GM12891 (cell line): Measurements from ENCODE around the gene PTPN5. TPM values are rescaled to one million over a fixed set of nuclear protein-coding genes. Genes with fewer than 3 reads are reported as not detected.
"Not testable (repeated sequence)": the region's sequence is repeated elsewhere in the genome, so short reads cannot be mapped to it uniquely, and the experiment has no call there.

Source experiments
- DNase-seq: peaks from one replicate; pipeline ENCODE4 v3.0.0; 2011; ENCODE audit warnings: low spot score; ENCODE audit not compliant: insufficient read length
- FAIRE-seq: peaks from 2 replicates; lab custom pipeline; 2011; peaks lifted over from hg19 to GRCh38; lab: Jason Lieb, UNC
- PAX5 ChIP-seq: IDR thresholded peaks from 2 replicates; pipeline ENCODE4 v1.6.1; 2011; ENCODE audit warnings: low read length, moderate library complexity, mild to moderate bottlenecking; ENCODE audit not compliant: insufficient read depth, severe bottlenecking
- POLR2A ChIP-seq: IDR thresholded peaks from 2 replicates; pipeline ENCODE4 v1.6.1; 2011; ENCODE audit warnings: low read depth, low read length, control low read depth
- POLR2AphosphoS5 ChIP-seq: IDR thresholded peaks from 2 replicates; pipeline ENCODE4 v1.6.1; 2011; ENCODE audit warnings: low read depth, low read length, control low read depth
- POU2F2 ChIP-seq: IDR thresholded peaks from 2 replicates; pipeline ENCODE4 v1.6.1; 2011; ENCODE audit warnings: low read depth, mild to moderate bottlenecking, control low read depth, low read length, moderate library complexity
- SPI1 ChIP-seq: IDR thresholded peaks from 2 replicates; pipeline ENCODE4 v1.6.1; 2011; ENCODE audit warnings: low read depth, low read length, control low read depth
- TAF1 ChIP-seq: IDR thresholded peaks from 2 replicates; pipeline ENCODE4 v1.6.1; 2011; ENCODE audit warnings: low read depth, low read length, control low read depth
- polyA plus RNA-seq: library from polyadenylated mRNA; unstranded; fragments of >200 nt; gene quantifications from one replicate; pipeline ENCODE4 v1.2.1, GENCODE V29; 2012; ENCODE audit warnings: low read depth, missing spikeins, inconsistent platforms; ENCODE audit not compliant: missing spikeins

The PTPN5 gene
- polyA plus RNA-seq = not detected

- no peak for FAIRE-seq
- DNase-seq = no peak
- TF ChIP-seq POLR2AphosphoS5 (no peak), SPI1 (no peak), PAX5 (no peak), POLR2A (no peak), TAF1 (no peak)
Observed at GRCh38 chr11:18791207-18791968, at the start of gene PTPN5. Gene PTPN5, minus strand, starts transcription at chr11:18791798. Its CDS starts 19,840 bp downstream, at chr11:18771958.

- FAIRE-seq (no peak), DNase-seq (no peak)
- TF ChIP-seq TAF1 (no peak), POLR2AphosphoS5 (no peak), SPI1 (no peak)
Observed at GRCh38 chr11:18836417-18836816, 44.8 kb upstream of the PTPN5 start.

DNA sequence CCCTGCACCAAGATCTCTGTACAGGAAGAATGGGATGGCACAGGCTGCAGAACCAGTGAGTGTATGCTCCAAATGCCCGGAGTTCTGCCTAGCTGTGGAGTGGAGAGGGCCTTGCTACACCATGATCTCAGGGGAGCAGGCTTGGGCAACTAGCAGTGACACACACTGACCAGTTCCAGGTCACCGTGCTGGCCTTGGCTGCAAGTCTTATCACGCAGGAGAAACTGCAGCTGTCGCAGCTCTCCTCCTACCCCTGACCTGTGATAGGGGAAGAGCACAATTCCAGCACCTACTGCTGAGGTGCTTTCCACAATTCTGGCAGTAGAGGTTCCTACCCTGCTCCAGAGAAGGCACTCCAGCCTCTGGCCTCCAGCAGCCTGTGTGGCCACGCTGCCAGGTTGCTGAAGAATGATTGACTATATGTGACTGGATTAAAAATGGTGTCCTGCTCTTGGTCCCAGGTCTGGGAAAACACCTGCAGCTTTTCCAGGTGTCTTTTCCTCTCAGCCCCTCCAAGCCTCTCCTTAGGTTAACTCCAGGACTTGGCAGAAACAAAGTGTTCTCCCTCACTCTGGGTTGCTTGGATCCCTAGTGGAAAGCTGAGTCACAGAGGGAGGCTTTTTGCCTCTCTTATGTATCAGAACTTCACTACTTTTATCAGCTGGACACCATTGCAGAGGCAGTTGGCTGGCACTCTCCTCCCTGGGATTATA lies 43.3 kb upstream of the PTPN5 start:
- TF ChIP-seq SPI1 (no peak), TAF1 (no peak), PAX5 (no peak), POLR2A (no peak), POU2F2 (no peak), POLR2AphosphoS5 (no peak)
- DNase-seq = no peak
- FAIRE-seq = no peak

GRCh38 chr11:18820160-18820559 lies 28.6 kb upstream of the PTPN5 start:
- FAIRE-seq, DNase-seq: not testable (repeated sequence)

DNA sequence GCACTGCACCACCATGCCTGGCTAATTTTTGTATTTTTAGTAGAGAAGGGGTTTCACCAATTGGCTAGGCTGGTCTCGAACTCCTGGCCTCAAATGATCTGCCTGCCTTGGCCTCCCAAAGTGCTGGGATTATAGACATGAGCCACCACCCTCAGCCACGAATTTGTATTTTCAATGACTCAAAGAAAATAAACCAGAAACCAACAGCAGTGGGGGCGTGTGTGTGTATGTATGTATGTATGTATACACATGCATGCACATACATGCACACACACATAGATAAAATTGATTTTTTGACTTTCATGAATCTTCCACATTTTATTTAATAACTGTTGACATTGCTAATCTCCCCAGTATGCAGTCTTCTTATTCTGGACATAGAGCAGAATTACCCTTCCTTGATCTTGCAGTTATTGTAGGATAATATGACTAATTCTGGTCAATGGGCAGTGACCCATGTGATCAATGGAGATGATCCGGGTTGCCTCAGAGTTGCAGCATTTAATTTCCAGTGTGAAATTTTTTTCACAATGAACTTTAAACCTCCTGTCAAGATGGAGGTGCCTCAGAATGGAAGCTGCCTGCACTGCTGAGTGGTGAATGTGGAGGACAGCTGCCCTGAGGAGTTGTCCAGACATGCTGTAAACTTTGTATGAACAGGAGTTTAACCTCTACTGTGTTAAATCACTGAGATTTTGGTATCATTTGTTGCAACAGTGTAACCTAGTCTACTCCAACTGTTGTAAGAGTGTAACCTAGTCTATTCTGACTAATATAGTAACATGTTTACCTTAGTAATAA lies 12.8 kb upstream of the PTPN5 start:
- TF ChIP-seq PAX5 (no peak), SPI1 (no peak), POLR2A (no peak), POLR2AphosphoS5 (no peak), TAF1 (no peak), POU2F2 (no peak)
- FAIRE-seq (no peak), DNase-seq (no peak)

- DNase-seq = no peak
- no peak for TF ChIP-seq SPI1
- no peak for TF ChIP-seq POLR2A
- TF ChIP-seq POU2F2 = no peak
- no peak for TF ChIP-seq POLR2AphosphoS5
- TF ChIP-seq TAF1 = no peak
- TF ChIP-seq PAX5 = no peak
- FAIRE-seq = peak; percentile 33
Observed at GRCh38 chr11:18802381-18803257, 11.0 kb upstream of the PTPN5 start.

DNA sequence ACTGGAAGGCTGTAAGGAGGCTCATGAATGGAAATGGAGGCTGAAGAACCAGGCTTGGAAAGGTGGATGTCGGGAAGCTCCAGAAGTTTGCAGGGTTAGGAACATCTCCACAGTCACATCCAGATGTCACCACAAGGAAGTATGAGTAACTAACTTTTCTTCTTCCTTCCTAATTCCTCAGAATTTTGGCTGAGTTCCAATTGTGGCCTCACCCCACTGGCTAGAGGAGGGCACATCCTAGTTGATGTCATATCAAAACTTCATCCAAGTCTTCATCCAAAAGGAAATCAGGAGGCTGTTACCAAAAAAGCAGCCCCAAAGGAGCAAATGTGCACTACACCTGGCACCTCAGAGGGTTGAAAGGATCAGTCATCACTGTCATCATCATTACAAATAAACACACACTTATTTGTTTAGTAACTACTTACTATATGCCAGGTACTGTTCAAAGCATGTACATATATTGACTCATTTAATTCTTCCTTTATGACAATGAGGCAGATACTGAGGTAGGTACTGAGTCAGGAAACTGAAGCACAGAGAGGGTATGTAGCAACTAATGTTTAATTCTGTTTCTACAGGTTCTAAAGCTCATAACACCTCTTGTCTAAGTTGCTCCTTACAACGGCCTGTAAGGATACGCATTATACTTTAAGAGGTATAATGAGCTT lies 7.3 kb upstream of the PTPN5 start:
- FAIRE-seq = no peak

DNA sequence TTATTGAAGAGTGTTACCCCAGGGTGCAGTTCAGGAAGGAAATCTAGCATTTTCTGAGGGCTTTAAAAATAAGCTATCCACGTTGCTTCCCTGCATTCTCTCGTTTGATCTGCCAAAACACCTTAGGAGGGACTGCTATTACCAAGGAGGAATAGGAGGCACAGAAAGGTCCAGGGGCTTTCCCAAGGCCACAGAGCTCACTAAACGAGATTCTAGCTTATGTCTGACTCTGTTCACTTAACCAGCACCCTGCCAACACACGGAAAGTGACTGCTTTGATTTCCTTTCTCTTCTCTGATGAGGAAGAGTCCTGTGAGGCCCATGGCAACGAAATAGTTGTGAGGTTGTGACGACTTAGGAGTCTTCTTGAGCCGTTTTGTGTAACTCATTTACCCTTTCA lies 3.4 kb upstream of the PTPN5 start:
- no peak for TF ChIP-seq POLR2A
- no peak for TF ChIP-seq POLR2AphosphoS5
- no peak for TF ChIP-seq TAF1
- no peak for TF ChIP-seq POU2F2
- no peak for TF ChIP-seq PAX5
- no peak for TF ChIP-seq SPI1
- no peak for FAIRE-seq
- DNase-seq = no peak

More for the DNA sequence above, 7.3 kb upstream of the PTPN5 start:
- TF ChIP-seq TAF1 (no peak), POLR2AphosphoS5 (no peak), PAX5 (no peak), SPI1 (no peak), POU2F2 (no peak), POLR2A (no peak)
- DNase-seq = no peak
